Suprapubic skin (tissue), 4 donors: ENCODE data around the gene ACD. TPM values are rescaled to one million over a fixed set of nuclear protein-coding genes. Genes with fewer than 3 reads are reported as not detected.

ENCODE experiments used
- DNase-seq, 2 donors: peaks; one replicate each; pipeline ENCODE4 v3.0.0-alpha.2; 2019; ENCODE audit warnings: low spot score in 2 of 2
- H3K27ac ChIP-seq: fragments of 200-600 bp; sonication (generic); one replicate; pipeline ENCODE4 v1.5.1; 2019
- H3K27me3 ChIP-seq: fragments of 200-600 bp; sonication (generic); one replicate; pipeline ENCODE4 v1.5.1; 2019
- H3K36me3 ChIP-seq: fragments of 200-600 bp; sonication (generic); one replicate; pipeline ENCODE4 v1.5.1; 2019
- H3K4me1 ChIP-seq: fragments of 200-600 bp; sonication (generic); one replicate; pipeline ENCODE4 v1.5.1; 2019
- H3K4me3 ChIP-seq: fragments of 200-600 bp; sonication (generic); one replicate; pipeline ENCODE4 v1.5.1; 2019; ENCODE audit warnings: mild to moderate bottlenecking
- H3K9me3 ChIP-seq: fragments of 200-600 bp; sonication (generic); one replicate; pipeline ENCODE4 v1.5.1; 2019
- CTCF ChIP-seq, 2 donors: fragments of 200-600 bp in 1 of 2; fragments of 450-650 bp in 1 of 2; sonication (generic) in 1 of 2; IDR thresholded peaks; one replicate each; pipeline ENCODE4 v1.5.1; 2016 to 2019; ENCODE audit warnings: antibody characterized with exemption in 2 of 2, mild to moderate bottlenecking in 1 of 2, moderate library complexity in 1 of 2
- EP300 ChIP-seq: sonication (generic); formaldehyde crosslinking; IDR thresholded peaks from one replicate; pipeline ENCODE4 v1.6.1; 2017; ENCODE audit warnings: antibody characterized with exemption
- POLR2A ChIP-seq, 2 donors: fragments of 450-650 bp; IDR thresholded peaks; one replicate each; pipeline ENCODE4 v1.6.1; 2017; ENCODE audit warnings: antibody characterized with exemption in 2 of 2, mild to moderate bottlenecking in 2 of 2, moderate library complexity in 2 of 2
- POLR2AphosphoS5 ChIP-seq, 3 donors: sonication (generic); formaldehyde crosslinking; IDR thresholded peaks; one replicate each; pipeline ENCODE4 v1.6.1; 2017; ENCODE audit warnings: antibody characterized with exemption in 3 of 3
- WGBS: methylation state at CpG from one replicate; pipeline ENCODE4 v1.1.5; 2018; 5-methylcytosine and 5-hydroxymethylcytosine counted together
- total RNA-seq, 4 donors: library from RNA; depleted of rRNA; stranded (reverse); fragments of >200 nt; gene quantifications; one replicate each; pipeline ENCODE4 v1.1.0, GENCODE V29; 2016

Gene ACD
- total RNA-seq, 4 donors from 2014 or later: 17.6 to 33.9 (median 22.3) TPM

DNA sequence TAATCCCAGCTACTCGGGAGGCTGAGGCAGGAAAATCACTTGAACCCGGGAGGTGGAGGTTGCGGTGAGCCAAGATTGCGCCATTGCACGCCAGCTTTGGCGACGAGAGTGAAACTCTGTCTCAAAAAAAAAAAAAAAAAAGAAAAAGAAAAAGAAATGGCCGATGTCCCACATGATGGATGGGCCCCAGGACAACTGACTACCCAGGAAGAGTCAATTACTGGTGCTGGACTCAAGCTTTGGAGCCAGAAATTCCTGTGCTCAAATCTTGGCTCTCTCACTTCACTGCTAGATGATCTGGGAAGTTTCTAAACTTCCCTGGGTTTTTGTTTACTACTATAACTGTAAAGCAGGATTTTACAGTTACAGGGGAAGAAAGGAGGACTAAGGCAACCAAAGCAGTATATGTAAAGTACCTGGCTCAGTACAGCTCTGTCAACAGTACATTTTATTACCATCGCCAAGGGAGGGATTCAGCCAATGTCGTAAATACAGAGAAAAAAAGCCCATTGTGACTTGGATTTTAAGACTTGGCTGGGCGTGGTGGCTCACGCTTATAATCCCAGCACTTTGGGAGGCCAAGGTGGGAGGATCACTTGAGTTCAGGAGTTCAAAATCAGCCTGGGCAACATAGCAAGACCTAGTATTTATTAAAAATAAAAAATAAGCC is 18.4 kb upstream of the ACD start:
- WGBS: 73% methylated on average over 12 of the region's 12 CpGs
- Histone ChIP-seq H3K4me1 (peaks cover 37% of the 10 kb centered on the region), H3K4me3 (no peak overlapping the region), H3K9me3 (no peaks in the 10 kb centered on the region), H3K27ac (no peak overlapping the region), H3K27me3 (no peaks in the 10 kb centered on the region), H3K36me3 (peaks cover 10% of the 10 kb centered on the region)
- TF ChIP-seq POLR2AphosphoS5 (IDR thresholded peaks at IDR 0.05) (no peak), EP300 (no peak), POLR2A (IDR thresholded peaks at IDR 0.05) (no peak), CTCF (IDR thresholded peaks at IDR 0.05) (no peak)
- DNase-seq: no peak

DNA sequence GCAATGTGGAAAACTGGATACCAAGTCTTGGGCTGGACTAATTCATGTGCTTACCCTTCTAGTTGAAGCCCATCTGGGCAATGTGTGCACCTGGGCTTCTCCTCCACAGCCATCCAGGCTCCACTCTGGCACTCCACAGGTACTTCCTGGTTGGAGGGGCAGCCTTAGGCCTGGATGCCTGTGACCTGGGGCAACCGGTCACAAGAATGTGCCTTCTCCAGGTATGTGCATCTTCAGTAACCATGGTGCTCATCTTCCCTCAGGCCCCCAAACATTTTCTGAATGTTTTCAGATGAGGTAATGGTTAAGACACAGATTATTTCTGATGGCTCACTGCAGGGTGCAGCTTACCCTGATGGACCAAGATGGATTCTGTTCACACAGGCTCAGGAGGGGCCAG is 17.7 kb upstream of the ACD start:
- peaks cover 10% of the 10 kb centered on the region for H3K36me3 ChIP-seq
- WGBS: 91% methylated on average over 1 of the region's 1 CpG
- peaks cover 44% of the 10 kb centered on the region for H3K4me1 ChIP-seq
- no peak for TF ChIP-seq EP300
- TF ChIP-seq POLR2A (IDR thresholded peaks at IDR 0.05): no peak
- no peak for TF ChIP-seq POLR2AphosphoS5 (IDR thresholded peaks at IDR 0.05)
- no peak for TF ChIP-seq CTCF (IDR thresholded peaks at IDR 0.05)
- H3K4me3 ChIP-seq: no peak overlapping the region
- no peak overlapping the region for H3K27ac ChIP-seq
- no peaks in the 10 kb centered on the region for H3K9me3 ChIP-seq
- no peak for DNase-seq
- no peaks in the 10 kb centered on the region for H3K27me3 ChIP-seq

DNA sequence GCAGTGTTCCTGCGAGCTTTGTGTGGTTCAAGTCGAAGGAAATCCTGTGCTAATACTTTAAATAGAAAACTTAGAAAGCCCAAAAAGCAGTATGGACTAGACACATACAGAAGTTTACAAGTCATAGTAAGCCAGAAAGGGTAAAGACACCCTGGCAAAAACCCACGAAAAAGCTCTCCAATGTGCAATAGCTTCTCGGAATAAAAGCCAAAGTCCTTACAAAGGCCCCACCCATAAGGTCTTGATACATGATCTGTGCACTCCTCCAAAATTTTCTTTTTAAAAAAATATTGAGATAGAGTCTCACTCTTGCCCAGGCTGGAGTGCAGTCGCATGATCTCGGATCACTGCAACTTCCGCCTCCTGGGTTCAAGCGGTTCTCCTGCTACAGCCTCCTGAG is 16.9 kb upstream of the ACD start:
- Histone ChIP-seq H3K27ac (no peak overlapping the region), H3K4me1 (peaks cover 48% of the 10 kb centered on the region), H3K4me3 (no peak overlapping the region), H3K27me3 (no peaks in the 10 kb centered on the region), H3K9me3 (no peaks in the 10 kb centered on the region), H3K36me3 (peaks cover 10% of the 10 kb centered on the region)
- WGBS: 71% methylated on average over 8 of the region's 8 CpGs
- no peak for TF ChIP-seq CTCF (IDR thresholded peaks at IDR 0.05)
- TF ChIP-seq POLR2A (IDR thresholded peaks at IDR 0.05): no peak
- no peak for TF ChIP-seq POLR2AphosphoS5 (IDR thresholded peaks at IDR 0.05)
- no peak for TF ChIP-seq EP300
- no peak for DNase-seq

DNA sequence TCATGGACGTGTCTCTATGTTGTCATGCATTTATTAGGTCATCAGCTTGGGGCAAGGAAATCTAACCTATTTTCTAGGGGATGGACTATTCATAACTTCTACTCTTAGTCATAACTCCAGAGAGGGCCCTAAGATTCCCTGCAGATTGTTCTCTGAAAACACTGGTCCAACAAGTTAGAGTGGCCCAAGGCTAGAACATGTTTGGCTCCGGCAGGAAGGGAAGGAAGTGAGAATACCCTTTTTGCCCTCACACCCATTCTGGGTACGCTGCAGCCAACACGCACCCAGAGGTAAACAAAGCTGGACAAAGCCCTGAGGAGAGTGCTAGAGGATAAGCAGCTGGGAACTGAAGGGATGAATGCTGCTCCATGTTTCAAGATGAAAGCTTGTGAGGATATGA is 16.5 kb upstream of the ACD start:
- DNase-seq: no peak
- H3K9me3 ChIP-seq: no peaks in the 10 kb centered on the region
- no peak for TF ChIP-seq CTCF (IDR thresholded peaks at IDR 0.05)
- TF ChIP-seq POLR2AphosphoS5 (IDR thresholded peaks at IDR 0.05): no peak
- no peak for TF ChIP-seq EP300
- no peak for TF ChIP-seq POLR2A (IDR thresholded peaks at IDR 0.05)
- WGBS: 46% methylated on average over 4 of the region's 4 CpGs
- no peaks in the 10 kb centered on the region for H3K27me3 ChIP-seq
- H3K4me1 ChIP-seq: peaks cover 48% of the 10 kb centered on the region
- no peak overlapping the region for H3K27ac ChIP-seq
- H3K36me3 ChIP-seq: peaks cover 10% of the 10 kb centered on the region
- H3K4me3 ChIP-seq: no peak overlapping the region

DNA sequence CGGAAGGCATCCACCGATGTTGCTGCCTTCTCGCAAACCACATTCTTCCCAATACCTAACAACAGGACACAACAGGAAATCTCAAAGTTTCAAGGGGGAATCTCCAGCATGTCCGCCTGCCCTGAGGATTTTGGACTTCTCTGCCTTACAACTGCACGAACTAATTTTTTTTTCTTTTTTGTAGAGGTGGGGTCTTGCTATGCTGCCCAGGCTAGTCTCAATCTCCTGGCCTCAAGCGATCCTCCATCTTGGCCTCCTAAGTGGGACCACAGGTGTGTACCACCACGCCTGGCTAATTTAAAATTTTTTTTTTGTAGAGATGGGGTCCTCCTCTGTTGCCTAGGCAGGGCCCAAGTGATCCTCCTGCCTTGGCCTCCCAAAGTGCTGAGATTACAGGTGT is 15.9 kb upstream of the ACD start:
- TF ChIP-seq POLR2AphosphoS5 (IDR thresholded peaks at IDR 0.05): no peak
- TF ChIP-seq POLR2A (IDR thresholded peaks at IDR 0.05): no peak
- TF ChIP-seq EP300: no peak
- no peak for TF ChIP-seq CTCF (IDR thresholded peaks at IDR 0.05)
- peaks cover 10% of the 10 kb centered on the region for H3K36me3 ChIP-seq
- 98% methylated on average over 7 of the region's 7 CpGs for WGBS
- no peak overlapping the region for H3K4me3 ChIP-seq
- H3K4me1 ChIP-seq: peaks cover 48% of the 10 kb centered on the region
- no peak for DNase-seq
- H3K27me3 ChIP-seq: no peaks in the 10 kb centered on the region
- no peaks in the 10 kb centered on the region for H3K9me3 ChIP-seq
- H3K27ac ChIP-seq: no peak overlapping the region
